ENCODE results near the gene SORBS2. TPM values are rescaled to one million over a fixed set of nuclear protein-coding genes. Genes with fewer than 3 reads are reported as not detected.

SORBS2 gene
- total RNA-seq, 3 donors from 2014 or later = 44.9 to 416 (median 53.7) TPM

DNA sequence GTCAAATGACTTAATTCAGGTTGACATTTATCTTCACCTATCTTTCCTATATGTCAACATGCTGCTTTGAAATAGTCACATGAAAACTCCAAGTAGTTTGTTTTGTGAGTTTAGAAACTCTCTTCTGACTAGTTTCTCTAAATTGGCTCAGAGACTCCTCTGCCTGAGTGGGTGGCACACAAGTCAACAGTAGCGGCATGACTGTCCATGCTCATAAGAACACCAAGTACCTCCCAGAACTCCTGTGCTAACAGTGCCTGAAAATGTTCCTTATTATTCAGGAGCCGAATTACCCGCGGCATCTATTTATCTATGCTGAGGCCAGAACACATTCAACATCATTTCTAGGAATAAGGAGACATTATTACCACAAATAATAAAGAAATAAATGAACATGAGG, 116.3 kb downstream of the SORBS2 start:
- DNase-seq (no peak), ATAC-seq (no peak)
- intact Hi-C loops (cut with DNase I, micrococcal nuclease) = no loop called here
- no peaks in the 10 kb centered on the region for H3K36me3 ChIP-seq (ENCODE audit: low read depth)
- TF ChIP-seq, protein P1, sequence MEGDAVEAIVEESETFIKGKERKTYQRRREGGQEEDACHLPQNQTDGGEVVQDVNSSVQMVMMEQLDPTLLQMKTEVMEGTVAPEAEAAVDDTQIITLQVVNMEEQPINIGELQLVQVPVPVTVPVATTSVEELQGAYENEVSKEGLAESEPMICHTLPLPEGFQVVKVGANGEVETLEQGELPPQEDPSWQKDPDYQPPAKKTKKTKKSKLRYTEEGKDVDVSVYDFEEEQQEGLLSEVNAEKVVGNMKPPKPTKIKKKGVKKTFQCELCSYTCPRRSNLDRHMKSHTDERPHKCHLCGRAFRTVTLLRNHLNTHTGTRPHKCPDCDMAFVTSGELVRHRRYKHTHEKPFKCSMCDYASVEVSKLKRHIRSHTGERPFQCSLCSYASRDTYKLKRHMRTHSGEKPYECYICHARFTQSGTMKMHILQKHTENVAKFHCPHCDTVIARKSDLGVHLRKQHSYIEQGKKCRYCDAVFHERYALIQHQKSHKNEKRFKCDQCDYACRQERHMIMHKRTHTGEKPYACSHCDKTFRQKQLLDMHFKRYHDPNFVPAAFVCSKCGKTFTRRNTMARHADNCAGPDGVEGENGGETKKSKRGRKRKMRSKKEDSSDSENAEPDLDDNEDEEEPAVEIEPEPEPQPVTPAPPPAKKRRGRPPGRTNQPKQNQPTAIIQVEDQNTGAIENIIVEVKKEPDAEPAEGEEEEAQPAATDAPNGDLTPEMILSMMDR (IDR thresholded peaks at IDR 0.05) = no peak
- H3K4me1 ChIP-seq (ENCODE audit: low read depth) = no peaks in the 10 kb centered on the region
- H3K9me3 ChIP-seq = no peaks in the 10 kb centered on the region
- no peak overlapping the region for H3K4me3 ChIP-seq

DNA sequence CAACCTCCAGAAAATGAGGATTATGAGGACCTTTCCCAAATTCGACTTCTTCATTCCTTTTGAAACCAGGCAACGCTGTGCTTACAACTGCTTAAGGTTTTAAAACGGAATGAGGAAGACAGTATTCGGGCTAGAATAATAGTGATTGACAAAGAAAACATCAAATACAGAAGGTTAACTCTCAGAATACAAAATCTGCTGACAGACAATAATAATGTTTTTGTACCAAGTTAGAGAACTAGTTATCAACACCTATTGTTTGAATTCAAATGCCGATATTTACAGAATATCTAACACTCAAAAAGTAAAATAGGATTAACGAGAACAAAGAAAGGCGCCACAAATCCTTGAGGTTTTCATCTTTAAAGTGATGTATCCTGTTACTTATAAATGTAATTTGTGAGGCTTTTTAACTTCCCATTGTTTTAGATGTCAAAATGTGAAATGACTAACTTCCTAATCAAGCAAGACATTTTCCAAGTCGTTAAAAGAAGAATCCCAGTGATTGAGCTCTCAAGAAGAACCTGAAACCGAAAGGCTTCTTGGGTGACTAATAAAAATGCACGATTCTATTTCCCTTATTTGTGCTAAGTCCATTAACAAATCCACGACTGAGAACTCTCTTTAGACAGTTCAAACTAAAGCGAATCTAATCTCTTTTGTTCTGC, 118.3 kb downstream of the SORBS2 start:
- Histone ChIP-seq H3K4me1 (ENCODE audit: low read depth) (no peaks in the 10 kb centered on the region), H3K4me3 (no peak overlapping the region), H3K36me3 (ENCODE audit: low read depth) (no peaks in the 10 kb centered on the region), H3K9me3 (no peaks in the 10 kb centered on the region)
- ATAC-seq = no peak
- no peak for DNase-seq
- TF ChIP-seq, protein P1 (IDR thresholded peaks at IDR 0.05) = no peak
- intact Hi-C loops (cut with DNase I, micrococcal nuclease) = no loop called here

GRCh38 chr4:185689407-185689806, 122.6 kb downstream of the SORBS2 start:
- TF ChIP-seq, protein P1 (IDR thresholded peaks at IDR 0.05) = no peak
- intact Hi-C loops (cut with DNase I, micrococcal nuclease) = no loop called here
- no peaks in the 10 kb centered on the region for H3K4me1 ChIP-seq (ENCODE audit: low read depth)
- ATAC-seq = no peak
- H3K36me3 ChIP-seq (ENCODE audit: low read depth) = no peaks in the 10 kb centered on the region
- no peak overlapping the region for H3K4me3 ChIP-seq
- no peak for DNase-seq
- H3K9me3 ChIP-seq = no peaks in the 10 kb centered on the region

GRCh38 chr4:185685804-185686203, 126.2 kb downstream of the SORBS2 start:
- H3K4me1 ChIP-seq (ENCODE audit: low read depth) = no peaks in the 10 kb centered on the region
- ATAC-seq (no peak), DNase-seq (no peak)
- TF ChIP-seq, protein P1 (IDR thresholded peaks at IDR 0.05) = no peak
- no peaks in the 10 kb centered on the region for H3K9me3 ChIP-seq
- intact Hi-C loops (cut with DNase I, micrococcal nuclease) = no loop called here
- no peak overlapping the region for H3K4me3 ChIP-seq
- no peaks in the 10 kb centered on the region for H3K36me3 ChIP-seq (ENCODE audit: low read depth)

- intact Hi-C loops (cut with DNase I, micrococcal nuclease) = no loop called here
- H3K9me3 ChIP-seq = no peaks in the 10 kb centered on the region
- no peaks in the 10 kb centered on the region for H3K4me1 ChIP-seq (ENCODE audit: low read depth)
- ATAC-seq (no peak), DNase-seq (no peak)
- TF ChIP-seq, protein P1 (IDR thresholded peaks at IDR 0.05) = no peak
- no peaks in the 10 kb centered on the region for H3K36me3 ChIP-seq (ENCODE audit: low read depth)
- H3K4me3 ChIP-seq = no peak overlapping the region
Observed at GRCh38 chr4:185683896-185684295, 128.1 kb downstream of the SORBS2 start.

DNA sequence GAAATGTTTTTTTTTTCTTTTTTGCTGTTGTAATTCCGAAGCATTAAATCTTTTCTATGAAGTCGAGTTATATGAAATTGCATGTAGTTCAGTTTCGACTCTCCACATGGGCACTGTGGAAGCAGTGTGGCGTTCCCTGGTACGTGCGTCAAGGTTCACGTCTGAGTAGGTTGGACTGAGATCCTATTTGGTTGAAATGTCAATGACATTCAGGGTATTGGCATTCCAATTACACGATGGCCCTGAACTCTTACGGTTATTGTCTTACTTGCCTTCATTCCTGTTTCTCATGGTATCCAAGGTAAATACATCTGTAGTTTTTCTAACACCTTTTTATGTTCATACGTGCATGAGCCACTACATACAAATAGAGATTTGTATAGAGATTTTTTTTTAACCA, 128.8 kb downstream of the SORBS2 start:
- ATAC-seq (no peak), DNase-seq (no peak)
- H3K9me3 ChIP-seq = no peaks in the 10 kb centered on the region
- H3K4me1 ChIP-seq (ENCODE audit: low read depth) = no peaks in the 10 kb centered on the region
- intact Hi-C loops (cut with DNase I, micrococcal nuclease) = no loop called here
- no peaks in the 10 kb centered on the region for H3K36me3 ChIP-seq (ENCODE audit: low read depth)
- H3K4me3 ChIP-seq = no peak overlapping the region
- TF ChIP-seq, protein P1 (IDR thresholded peaks at IDR 0.05) = no peak

Measured in mucosa of descending colon (tissue), 3 donors.